OCI-LY7 (cell line): ENCODE data around the gene DEDD2. TPM values are rescaled to one million over a fixed set of nuclear protein-coding genes. Genes with fewer than 3 reads are reported as not detected.

Experiments
- BruUV-seq: library from RNA; stranded (reverse); fragments of 400-500 nt; replicated peaks from 2 replicates; lab custom pipeline; 2021; lab: Mats Ljungman, UMichigan
- CTCF ChIA-PET: fragments of 300-600 bp; sonication (Branson Sonifier 250); formaldehyde crosslinking; loops from one replicate; lab custom pipeline; 2022; ENCODE audit warnings: antibody characterized with exemption; ENCODE audit not compliant: unreplicated experiment; lab: Charles Lee
- POLR2A ChIA-PET: fragments of 300-600 bp; sonication (Branson Sonifier 250); formaldehyde crosslinking; loops from one replicate; lab custom pipeline; 2022; ENCODE audit warnings: antibody characterized with exemption; lab: Charles Lee
- DNase-seq: peaks from one replicate; pipeline ENCODE4 v3.0.0-alpha.2; 2015; ENCODE audit warnings: low spot score
- H2AFZ ChIP-seq: fragments of 200-600 bp; sonication (generic), shearing (Covaris generic); 2 replicates; pipeline ENCODE4 v1.6.1; 2014; ENCODE audit warnings: mild to moderate bottlenecking, antibody characterized with exemption, low read length, moderate library complexity
- H3K27ac ChIP-seq: fragments of 200-600 bp; sonication (generic); 2 replicates; pipeline ENCODE4 v1.5.1; 2014; ENCODE audit warnings: mixed run types, low read depth, mild to moderate bottlenecking, moderate library complexity, low read length, inconsistent platforms; ENCODE audit not compliant: poor library complexity, severe bottlenecking
- H3K36me3 ChIP-seq: fragments of 200-600 bp; sonication (generic); 2 replicates; pipeline ENCODE4 v1.6.1; 2014; ENCODE audit warnings: mild to moderate bottlenecking, antibody characterized with exemption, low read length, moderate library complexity, mixed read lengths; ENCODE audit not compliant: insufficient read depth
- H3K4me1 ChIP-seq: fragments of 200-600 bp; sonication (generic); 2 replicates; pipeline ENCODE4 v1.5.1; 2014; ENCODE audit warnings: mild to moderate bottlenecking, low read length; ENCODE audit not compliant: insufficient read depth, poor library complexity, severe bottlenecking
- H3K4me2 ChIP-seq: fragments of 200-600 bp; sonication (generic); 2 replicates; pipeline ENCODE4 v1.6.1; 2014; ENCODE audit warnings: mild to moderate bottlenecking, low read length
- H3K4me3 ChIP-seq: fragments of 200-600 bp; sonication (generic); 2 replicates; pipeline ENCODE4 v1.5.1; 2014; ENCODE audit warnings: mild to moderate bottlenecking, low read depth, low read length; ENCODE audit not compliant: poor library complexity, severe bottlenecking
- H3K79me2 ChIP-seq: fragments of 200-600 bp; sonication (generic); 2 replicates; pipeline ENCODE4 v1.6.1; 2016; ENCODE audit warnings: low read depth, mild to moderate bottlenecking, low read length, moderate library complexity, mixed read lengths; ENCODE audit not compliant: insufficient read depth
- H3K9me2 ChIP-seq: fragments of 200-600 bp; sonication (generic); 2 replicates; pipeline ENCODE4 v1.6.1; 2016; ENCODE audit warnings: mild to moderate bottlenecking, low read length, mixed read lengths; ENCODE audit not compliant: insufficient read depth
- H3K9me3 ChIP-seq: fragments of 200-600 bp; sonication (generic); 2 replicates; pipeline ENCODE4 v1.6.1; 2014; ENCODE audit warnings: mild to moderate bottlenecking, mixed run types, low read length, mixed read lengths
- H4K20me1 ChIP-seq: fragments of 200-600 bp; sonication (generic); 2 replicates; pipeline ENCODE4 v1.6.1; 2014; ENCODE audit warnings: mild to moderate bottlenecking, antibody characterized with exemption, low read length, moderate library complexity, mixed read lengths; ENCODE audit not compliant: insufficient read depth
- EZH2phosphoT487 ChIP-seq: fragments of 200-600 bp; sonication (generic); IDR thresholded peaks from 2 replicates; pipeline ENCODE4 v1.6.1; 2018; ENCODE audit warnings: low read depth, borderline replicate concordance, mild to moderate bottlenecking, mixed run types, antibody characterized with exemption, low read length, moderate library complexity, mixed read lengths
- intact Hi-C: fragments of 100-400 bp; cut with micrococcal nuclease; formaldehyde crosslinking; loops from one replicate; pipeline ENCODE4 v1.10.0; 2022; ENCODE audit not compliant: unreplicated experiment
- total RNA-seq, 2 experiments: library from RNA; depleted of rRNA in 1 of 2; stranded (reverse); fragments of >200 nt in 1 of 2; shearing (Covaris generic) in 1 of 2; gene quantifications; 2 replicates each; pipeline ENCODE4 v1.2.3, GENCODE V29; 2014 to 2022
- TF ChIP-seq, protein P1 (sequence below): fragments of 200-600 bp; sonication (generic); conservative IDR thresholded peaks from 2 replicates; pipeline ENCODE4 v1.5.1; 2014; ENCODE audit warnings: mild to moderate bottlenecking, antibody characterized with exemption, low read length, moderate library complexity, mixed read lengths

Gene DEDD2
- total RNA-seq, 2 experiments from 2014 or later: 15.5 to 41.9 TPM

DNA sequence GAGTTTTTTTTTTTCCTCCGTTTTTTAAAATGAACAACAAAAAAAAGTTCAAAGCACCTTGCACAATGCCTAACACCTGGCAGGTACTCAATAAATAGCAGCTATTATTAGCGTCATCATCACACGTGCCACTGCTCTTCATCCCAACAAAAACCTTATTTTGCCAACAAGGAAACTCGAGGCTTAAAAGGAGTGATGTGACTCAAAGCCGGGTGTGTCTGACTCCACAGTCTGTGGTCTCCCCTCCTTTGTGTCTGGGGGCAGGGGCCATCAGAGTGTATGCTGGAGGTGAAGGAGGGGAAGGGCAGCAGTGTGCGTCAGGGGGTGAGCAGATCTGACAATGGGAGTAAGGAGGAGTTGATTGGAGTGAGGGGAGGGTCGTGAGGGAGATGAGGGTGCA, 51.2 kb downstream of the DEDD2 start:
- Histone ChIP-seq H3K9me2 (no peaks in the 10 kb centered on the region), H3K79me2 (no peaks in the 10 kb centered on the region), H3K9me3 (no peaks in the 10 kb centered on the region), H3K4me1 (no peaks in the 10 kb centered on the region), H2AFZ (no peak overlapping the region), H3K4me2 (no peak overlapping the region), H3K27ac (no peak overlapping the region), H3K4me3 (no peak overlapping the region), H3K36me3 (no peaks in the 10 kb centered on the region), H4K20me1 (no peaks in the 10 kb centered on the region)
- CTCF ChIA-PET: no interaction called here
- TF ChIP-seq, protein P1, sequence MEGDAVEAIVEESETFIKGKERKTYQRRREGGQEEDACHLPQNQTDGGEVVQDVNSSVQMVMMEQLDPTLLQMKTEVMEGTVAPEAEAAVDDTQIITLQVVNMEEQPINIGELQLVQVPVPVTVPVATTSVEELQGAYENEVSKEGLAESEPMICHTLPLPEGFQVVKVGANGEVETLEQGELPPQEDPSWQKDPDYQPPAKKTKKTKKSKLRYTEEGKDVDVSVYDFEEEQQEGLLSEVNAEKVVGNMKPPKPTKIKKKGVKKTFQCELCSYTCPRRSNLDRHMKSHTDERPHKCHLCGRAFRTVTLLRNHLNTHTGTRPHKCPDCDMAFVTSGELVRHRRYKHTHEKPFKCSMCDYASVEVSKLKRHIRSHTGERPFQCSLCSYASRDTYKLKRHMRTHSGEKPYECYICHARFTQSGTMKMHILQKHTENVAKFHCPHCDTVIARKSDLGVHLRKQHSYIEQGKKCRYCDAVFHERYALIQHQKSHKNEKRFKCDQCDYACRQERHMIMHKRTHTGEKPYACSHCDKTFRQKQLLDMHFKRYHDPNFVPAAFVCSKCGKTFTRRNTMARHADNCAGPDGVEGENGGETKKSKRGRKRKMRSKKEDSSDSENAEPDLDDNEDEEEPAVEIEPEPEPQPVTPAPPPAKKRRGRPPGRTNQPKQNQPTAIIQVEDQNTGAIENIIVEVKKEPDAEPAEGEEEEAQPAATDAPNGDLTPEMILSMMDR: no peak
- TF ChIP-seq EZH2phosphoT487: no peak
- intact Hi-C loops: no loop called here
- no peak for DNase-seq
- BruUV-seq: no TSS peak
- POLR2A ChIA-PET: interaction anchor here (0.6 kb wide), 1 partner anchor 80 kb away, joined by 3 read pairs; no protein-coding TSS in a partner anchor

DNA sequence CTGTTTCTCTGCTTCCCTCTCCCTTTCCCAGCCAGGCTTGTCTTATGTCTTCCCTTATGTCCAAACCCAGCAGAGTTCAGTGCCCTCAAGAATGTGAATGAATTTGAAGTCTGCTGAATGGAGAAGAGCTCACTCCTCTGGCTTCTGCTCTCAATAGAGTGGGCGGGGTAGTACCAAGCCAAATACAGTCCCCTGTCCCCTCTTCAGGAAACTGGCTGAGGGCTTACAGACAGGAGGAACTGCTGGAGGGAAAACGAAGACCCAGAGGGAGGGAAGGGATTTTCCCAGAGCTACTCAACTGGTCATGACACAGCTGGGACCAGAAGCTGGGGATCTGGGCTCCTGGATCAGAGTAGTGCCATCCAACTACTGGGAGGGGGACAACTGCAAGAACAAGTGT, 52.3 kb downstream of the DEDD2 start:
- no peak overlapping the region for H2AFZ ChIP-seq
- H3K4me1 ChIP-seq: no peaks in the 10 kb centered on the region
- ChIA-PET CTCF (no interaction called here), POLR2A (no interaction called here)
- H3K79me2 ChIP-seq: no peaks in the 10 kb centered on the region
- no peaks in the 10 kb centered on the region for H4K20me1 ChIP-seq
- no peaks in the 10 kb centered on the region for H3K36me3 ChIP-seq
- H3K9me3 ChIP-seq: no peaks in the 10 kb centered on the region
- TF ChIP-seq, protein P1: no peak
- TF ChIP-seq EZH2phosphoT487: no peak
- no TSS peak for BruUV-seq
- no peak for DNase-seq
- intact Hi-C loops: no loop called here
- H3K9me2 ChIP-seq: no peaks in the 10 kb centered on the region
- H3K4me3 ChIP-seq: no peak overlapping the region
- H3K27ac ChIP-seq: no peak overlapping the region
- no peak overlapping the region for H3K4me2 ChIP-seq

DNA sequence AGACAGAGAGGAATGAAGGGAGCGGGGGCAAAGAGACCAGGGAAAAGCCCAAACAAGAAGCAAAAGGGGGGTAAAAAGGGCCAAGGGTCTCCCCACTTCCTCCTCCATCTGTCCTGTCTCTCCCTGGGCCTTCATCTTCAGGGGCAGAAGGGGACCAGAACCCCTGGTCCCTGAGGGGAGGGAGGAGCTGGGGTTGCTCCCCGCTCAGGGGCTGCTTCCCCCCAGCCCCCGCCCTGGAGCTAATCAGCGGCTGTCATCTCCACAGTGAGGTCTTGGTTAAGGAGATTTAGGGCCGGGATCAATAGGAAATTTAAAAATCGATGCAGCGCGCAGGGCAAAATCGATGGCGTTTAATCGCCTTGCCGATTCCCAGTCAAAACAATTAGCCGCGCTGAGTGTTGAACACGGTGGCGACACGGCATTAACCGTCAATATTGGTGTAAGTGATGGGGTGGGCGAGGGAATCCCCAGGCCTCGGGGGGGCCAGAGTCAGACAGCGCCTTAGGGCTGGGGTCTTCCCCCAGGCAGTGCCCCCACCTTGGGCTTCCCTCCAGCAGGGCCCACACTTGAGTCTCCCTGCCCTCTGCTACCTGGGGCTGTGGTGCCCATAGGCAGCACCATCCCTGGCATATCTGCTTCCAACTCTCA, 55.7 kb downstream of the DEDD2 start:
- Histone ChIP-seq H3K4me2 (no peak overlapping the region), H2AFZ (no peak overlapping the region), H3K9me3 (no peaks in the 10 kb centered on the region), H3K36me3 (no peaks in the 10 kb centered on the region), H3K79me2 (no peaks in the 10 kb centered on the region), H4K20me1 (no peaks in the 10 kb centered on the region), H3K4me3 (no peak overlapping the region), H3K27ac (no peak overlapping the region), H3K4me1 (no peaks in the 10 kb centered on the region), H3K9me2 (no peaks in the 10 kb centered on the region)
- ChIA-PET POLR2A (no interaction called here), CTCF (no interaction called here)
- no peak for DNase-seq
- no TSS peak for BruUV-seq
- intact Hi-C loops: no loop called here
- TF ChIP-seq EZH2phosphoT487: no peak
- TF ChIP-seq, protein P1: no peak
